NCI-H146 (cell line): Measurements from ENCODE around the gene ZSCAN10.
"Not testable (repeated sequence)": the region's sequence is repeated elsewhere in the genome, so short reads cannot be mapped to it uniquely, and the experiment has no call there.

Experiments
- DNase-seq: peaks from one replicate; lab custom pipeline; 2025; lab: John Stamatoyannopoulos, UW

The ZSCAN10 gene

GRCh38 chr16:3098459-3099394, at the start of gene ZSCAN10:
TSS of gene ZSCAN10 (minus strand) at chr16:3099294. CDS start at chr16:3092937, 6,357 bp downstream.
- DNase-seq = no peak

GRCh38 chr16:3148256-3149192, 49.4 kb upstream of the ZSCAN10 start:
- no peak for DNase-seq

- no peak for DNase-seq
Observed at GRCh38 chr16:3147757-3148104, 48.6 kb upstream of the ZSCAN10 start.

GRCh38 chr16:3147046-3147756, 48.1 kb upstream of the ZSCAN10 start:
- no peak for DNase-seq

GRCh38 chr16:3145660-3146059, 46.6 kb upstream of the ZSCAN10 start:
- DNase-seq = no peak

- no peak for DNase-seq
Observed at GRCh38 chr16:3145151-3145550, 46.1 kb upstream of the ZSCAN10 start.

- DNase-seq = no peak
Observed at GRCh38 chr16:3144321-3144983, 45.4 kb upstream of the ZSCAN10 start.

- peak; percentile 28 for DNase-seq
Observed at GRCh38 chr16:3143598-3144320, 44.7 kb upstream of the ZSCAN10 start.

GRCh38 chr16:3143189-3143588, 44.1 kb upstream of the ZSCAN10 start:
- no peak for DNase-seq

- DNase-seq = no peak
Observed at GRCh38 chr16:3142770-3143169, 43.7 kb upstream of the ZSCAN10 start.

- no peak for DNase-seq
Observed at GRCh38 chr16:3142327-3142726, 43.2 kb upstream of the ZSCAN10 start.

GRCh38 chr16:3141781-3142311, 42.8 kb upstream of the ZSCAN10 start:
- no peak for DNase-seq

GRCh38 chr16:3140603-3141427, 41.7 kb upstream of the ZSCAN10 start:
- no peak for DNase-seq

GRCh38 chr16:3139561-3139960, 40.5 kb upstream of the ZSCAN10 start:
- not testable (repeated sequence) for DNase-seq

- no peak for DNase-seq
Observed at GRCh38 chr16:3138823-3139426, 39.8 kb upstream of the ZSCAN10 start.

GRCh38 chr16:3138342-3138741, 39.2 kb upstream of the ZSCAN10 start:
- DNase-seq = no peak

GRCh38 chr16:3137267-3137666, 38.2 kb upstream of the ZSCAN10 start:
- DNase-seq = no peak

- DNase-seq = no peak
Observed at GRCh38 chr16:3135126-3135715, 36.1 kb upstream of the ZSCAN10 start.
